ENCODE results near the gene ANKMY1.

Gene ANKMY1

GRCh38 chr2:240467659-240468302 lies 90.0 kb downstream of the ANKMY1 start:
- TF ChIP-seq CTCF (IDR thresholded peaks at IDR 0.05), result no peak

- no peak for TF ChIP-seq CTCF (IDR thresholded peaks at IDR 0.05)
Observed at GRCh38 chr2:240467149-240467642, 90.6 kb downstream of the ANKMY1 start.

GRCh38 chr2:240466579-240467148 lies 91.1 kb downstream of the ANKMY1 start:
- no peak for TF ChIP-seq CTCF (IDR thresholded peaks at IDR 0.05)

GRCh38 chr2:240465765-240466578 lies 91.8 kb downstream of the ANKMY1 start:
- no peak for TF ChIP-seq CTCF (IDR thresholded peaks at IDR 0.05)

GRCh38 chr2:240465268-240465764 lies 92.5 kb downstream of the ANKMY1 start:
- no peak for TF ChIP-seq CTCF (IDR thresholded peaks at IDR 0.05)

- TF ChIP-seq CTCF (IDR thresholded peaks at IDR 0.05), result no peak
Observed at GRCh38 chr2:240464514-240465241, 93.1 kb downstream of the ANKMY1 start.

GRCh38 chr2:240463866-240464481 lies 93.8 kb downstream of the ANKMY1 start:
- no peak for TF ChIP-seq CTCF (IDR thresholded peaks at IDR 0.05)

All from LNCAP (cell line).